ENCODE results near the gene SLC35E2B.
"Not testable (repeated sequence)": the region's sequence is repeated elsewhere in the genome, so short reads cannot be mapped to it uniquely, and the experiment has no call there.

GRCh38 chr1:1700557-1700956 lies 8.0 kb upstream of the SLC35E2B start:
- TF ChIP-seq GATA1 (IDR thresholded peaks at IDR 0.05; ENCODE audit: low read depth, low read length); POLR2A (IDR thresholded peaks at IDR 0.05; ENCODE audit: low read length): not testable (repeated sequence)

Data from erythroblast (primary cell).